GM12872 (cell line): Measurements from ENCODE around the gene SFTPA2.

ENCODE experiments used
- TF ChIP-seq, protein P1 (sequence below): IDR thresholded peaks from 3 replicates; pipeline ENCODE4 v1.5.1; 2011; ENCODE audit warnings: low read depth, mild to moderate bottlenecking, low read length, moderate library complexity; ENCODE audit not compliant: insufficient read depth

The SFTPA2 gene

DNA sequence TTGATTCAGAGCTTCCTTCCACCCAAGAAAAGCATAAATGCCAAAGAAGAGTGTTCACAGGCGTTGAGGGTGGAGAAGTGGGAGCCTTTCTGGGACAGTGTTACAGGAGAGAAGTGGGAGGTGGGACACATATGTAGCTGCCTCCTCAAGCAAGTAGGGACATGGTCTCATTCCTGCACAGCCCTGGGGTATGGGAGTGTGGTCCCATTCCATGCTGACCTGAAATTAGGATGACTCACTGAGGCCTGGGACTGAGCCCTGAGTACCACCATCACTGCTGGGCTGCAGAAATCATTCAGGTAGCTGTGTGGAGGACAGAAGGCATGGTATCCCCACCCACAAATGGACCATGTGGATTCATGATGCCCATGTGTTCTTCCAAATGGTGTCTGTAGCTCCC, 33.2 kb upstream of the SFTPA2 start:
- TF ChIP-seq, protein P1, sequence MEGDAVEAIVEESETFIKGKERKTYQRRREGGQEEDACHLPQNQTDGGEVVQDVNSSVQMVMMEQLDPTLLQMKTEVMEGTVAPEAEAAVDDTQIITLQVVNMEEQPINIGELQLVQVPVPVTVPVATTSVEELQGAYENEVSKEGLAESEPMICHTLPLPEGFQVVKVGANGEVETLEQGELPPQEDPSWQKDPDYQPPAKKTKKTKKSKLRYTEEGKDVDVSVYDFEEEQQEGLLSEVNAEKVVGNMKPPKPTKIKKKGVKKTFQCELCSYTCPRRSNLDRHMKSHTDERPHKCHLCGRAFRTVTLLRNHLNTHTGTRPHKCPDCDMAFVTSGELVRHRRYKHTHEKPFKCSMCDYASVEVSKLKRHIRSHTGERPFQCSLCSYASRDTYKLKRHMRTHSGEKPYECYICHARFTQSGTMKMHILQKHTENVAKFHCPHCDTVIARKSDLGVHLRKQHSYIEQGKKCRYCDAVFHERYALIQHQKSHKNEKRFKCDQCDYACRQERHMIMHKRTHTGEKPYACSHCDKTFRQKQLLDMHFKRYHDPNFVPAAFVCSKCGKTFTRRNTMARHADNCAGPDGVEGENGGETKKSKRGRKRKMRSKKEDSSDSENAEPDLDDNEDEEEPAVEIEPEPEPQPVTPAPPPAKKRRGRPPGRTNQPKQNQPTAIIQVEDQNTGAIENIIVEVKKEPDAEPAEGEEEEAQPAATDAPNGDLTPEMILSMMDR: no peak

DNA sequence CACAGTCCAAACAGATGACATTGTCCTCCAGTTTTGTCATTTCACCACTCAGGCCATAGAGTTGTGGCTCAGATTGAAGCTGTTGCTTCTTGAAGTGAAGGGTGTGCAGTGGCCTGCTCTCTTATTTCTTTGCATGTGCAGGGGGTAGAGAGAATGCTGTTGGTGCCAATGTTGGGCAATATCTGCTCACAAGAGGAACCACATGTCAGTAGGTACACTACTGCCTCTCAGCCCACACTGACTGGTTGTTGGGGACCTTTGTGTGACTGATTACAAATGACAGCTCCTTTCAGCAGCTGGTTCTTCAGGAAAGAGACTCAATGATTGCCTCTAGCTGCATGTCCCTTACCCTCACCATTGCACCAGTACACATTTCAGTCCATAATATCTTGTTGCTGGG, 28.6 kb upstream of the SFTPA2 start:
- TF ChIP-seq, protein P1: no peak

DNA sequence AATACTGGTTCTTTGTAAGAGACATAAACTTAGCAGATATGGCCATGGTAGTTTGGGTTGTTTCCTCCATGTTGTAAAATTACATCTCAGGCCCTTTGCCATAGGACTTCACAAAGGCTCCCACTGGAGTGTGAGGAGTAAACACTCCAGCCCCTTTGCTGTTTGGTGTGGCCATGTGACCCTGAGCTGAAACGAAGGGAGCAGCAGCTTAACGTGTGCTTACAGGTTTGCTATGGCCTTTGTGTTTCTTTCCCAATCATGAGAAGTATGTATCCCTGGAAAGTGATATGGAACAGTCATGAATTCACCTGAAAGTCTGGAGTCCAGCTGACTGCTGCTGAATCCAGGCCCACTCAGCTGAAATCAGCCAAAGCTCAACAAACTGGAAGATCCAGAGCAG, 26.7 kb upstream of the SFTPA2 start:
- TF ChIP-seq, protein P1: no peak

DNA sequence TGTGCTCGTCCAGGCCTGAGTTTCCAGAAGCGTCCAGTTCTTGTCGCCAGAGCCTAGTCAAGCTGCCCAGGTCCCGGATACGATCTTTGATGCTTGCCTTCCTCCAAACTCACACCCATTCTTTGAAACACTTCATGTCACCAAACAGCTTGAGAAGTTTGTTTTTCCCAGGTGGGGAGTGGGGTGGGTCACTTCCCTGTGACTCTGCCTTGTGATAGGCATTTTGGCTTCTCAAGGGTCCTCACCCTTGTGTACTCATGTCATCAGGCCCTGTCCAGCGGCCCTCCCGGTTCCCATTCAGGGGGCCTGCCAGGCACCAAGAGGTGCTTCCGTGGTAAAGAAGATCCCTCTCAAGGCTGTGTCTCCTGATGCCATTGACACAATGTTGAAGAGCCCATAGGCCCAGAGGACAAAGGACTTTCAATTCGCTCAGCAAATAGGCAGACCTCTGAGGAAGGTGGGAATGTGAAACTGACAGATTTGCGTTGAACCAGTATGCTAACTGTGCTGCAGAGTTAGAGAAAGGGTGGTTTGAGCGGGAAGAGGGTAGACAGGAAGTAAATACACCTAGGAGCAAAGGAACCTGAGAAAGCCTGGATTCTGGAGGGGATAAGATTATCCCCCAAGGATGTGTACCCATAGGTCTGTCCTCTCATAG, 25.8 kb upstream of the SFTPA2 start:
- TF ChIP-seq, protein P1: no peak

DNA sequence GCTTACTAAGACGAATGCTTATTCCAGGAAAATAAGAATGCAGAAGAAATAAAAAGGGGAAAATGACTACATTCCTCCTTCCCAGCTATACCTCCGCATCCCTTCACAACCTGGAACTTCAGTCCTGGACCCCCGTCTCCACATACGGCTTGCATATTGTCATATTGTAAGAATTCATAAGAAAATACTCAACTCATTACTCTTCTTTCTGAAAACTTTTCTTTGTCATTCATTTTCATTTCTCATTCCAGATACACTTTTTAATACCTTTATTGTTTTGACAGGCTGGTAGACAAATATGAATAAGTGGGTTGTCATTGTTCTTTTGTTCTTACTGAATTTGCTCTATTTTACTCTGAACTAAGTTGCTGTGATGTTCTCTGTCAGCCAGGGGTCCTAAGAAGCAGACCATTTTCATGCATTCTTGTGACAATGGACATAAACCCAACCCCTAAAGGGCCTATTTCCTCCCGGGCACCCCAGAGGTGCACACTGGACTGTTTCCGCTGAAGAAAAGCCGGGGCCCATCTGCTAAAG, 23.3 kb upstream of the SFTPA2 start:
- TF ChIP-seq, protein P1: no peak

DNA sequence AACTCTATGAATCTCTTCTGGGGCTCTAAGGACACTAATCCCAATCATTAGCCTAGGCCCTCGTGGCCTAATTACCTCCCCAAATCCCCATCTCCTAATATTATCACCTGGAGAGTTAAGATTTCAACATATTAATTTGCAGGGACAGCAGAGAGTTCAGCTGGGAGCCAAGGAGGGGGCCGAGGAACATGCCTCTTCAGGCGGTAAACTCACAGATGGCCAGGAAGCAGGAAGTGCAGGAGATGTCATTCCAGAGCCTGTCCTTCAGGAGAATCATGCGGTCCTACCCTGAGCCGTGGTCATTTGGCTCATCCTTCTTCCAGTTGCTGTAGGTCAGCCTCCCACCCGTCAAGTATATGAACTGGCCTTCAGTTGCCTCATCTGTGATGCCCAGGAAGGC, 21.9 kb upstream of the SFTPA2 start:
- TF ChIP-seq, protein P1: no peak

DNA sequence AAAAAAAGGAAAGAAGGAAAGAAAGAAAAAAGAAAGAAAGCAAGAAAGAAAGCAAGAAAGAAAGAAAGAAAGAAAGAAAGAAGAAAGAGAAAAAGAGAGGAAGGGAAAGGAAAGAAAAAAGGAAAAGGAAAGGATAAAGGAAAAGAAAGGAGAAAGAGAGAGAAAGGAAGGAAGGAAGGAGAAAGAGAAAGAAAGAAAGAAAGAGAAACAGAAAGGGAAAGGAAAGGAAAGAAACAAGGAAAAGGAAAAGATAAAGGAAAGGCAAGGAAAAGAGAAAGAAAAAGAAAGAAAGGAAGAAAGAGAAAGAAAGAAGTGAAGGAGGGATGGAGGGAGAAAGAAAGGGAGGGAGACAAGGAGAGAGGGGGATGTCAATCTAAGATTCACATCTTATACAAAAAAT, 20.8 kb upstream of the SFTPA2 start:
- TF ChIP-seq, protein P1: no peak
